ENCODE data around the gene TAF4B.
"Not testable (repeated sequence)": the region's sequence is repeated elsewhere in the genome, so short reads cannot be mapped to it uniquely, and the experiment has no call there.

TAF4B gene
- total RNA-seq: 79.1 to 111 reads per million in 2 experiments

- DNase-seq (ENCODE audit: low read depth): peak; percentile 88
Observed at GRCh38 chr18:26226229-26227050, at the start of gene TAF4B. TAF4B (plus strand) TSS chr18:26226445; CDS start chr18:26226934, 489 bp downstream.

- no peak for DNase-seq (ENCODE audit: low read depth)
Observed at GRCh38 chr18:26181343-26181826, 44.9 kb upstream of the TAF4B start.

GRCh38 chr18:26183395-26184112 lies 42.7 kb upstream of the TAF4B start:
- DNase-seq (ENCODE audit: low read depth): no peak

- no peak for DNase-seq (ENCODE audit: low read depth)
Observed at GRCh38 chr18:26185267-26185666, 41.0 kb upstream of the TAF4B start.

GRCh38 chr18:26190506-26190905 lies 35.7 kb upstream of the TAF4B start:
- no peak for DNase-seq (ENCODE audit: low read depth)

- no peak for DNase-seq (ENCODE audit: low read depth)
Observed at GRCh38 chr18:26192233-26192632, 34.0 kb upstream of the TAF4B start.

- DNase-seq (ENCODE audit: low read depth): no peak
Observed at GRCh38 chr18:26196605-26197004, 29.6 kb upstream of the TAF4B start.

GRCh38 chr18:26202001-26202400 lies 24.2 kb upstream of the TAF4B start:
- not testable (repeated sequence) for DNase-seq (ENCODE audit: low read depth)

GRCh38 chr18:26205318-26205717 lies 20.9 kb upstream of the TAF4B start:
- no peak for DNase-seq (ENCODE audit: low read depth)

- DNase-seq (ENCODE audit: low read depth): no peak
Observed at GRCh38 chr18:26206488-26206887, 19.8 kb upstream of the TAF4B start.

GRCh38 chr18:26207937-26208336 lies 18.3 kb upstream of the TAF4B start:
- no peak for DNase-seq (ENCODE audit: low read depth)

- no peak for DNase-seq (ENCODE audit: low read depth)
Observed at GRCh38 chr18:26208977-26209376, 17.3 kb upstream of the TAF4B start.

GRCh38 chr18:26210147-26210546 lies 16.1 kb upstream of the TAF4B start:
- DNase-seq (ENCODE audit: low read depth): no peak

GRCh38 chr18:26215247-26215970 lies 10.8 kb upstream of the TAF4B start:
- peak; percentile 37 for DNase-seq (ENCODE audit: low read depth)

- DNase-seq (ENCODE audit: low read depth): no peak
Observed at GRCh38 chr18:26225022-26225693, 1.1 kb upstream of the TAF4B start.

- no peak for DNase-seq (ENCODE audit: low read depth)
Observed at GRCh38 chr18:26225915-26226228, 373 bp upstream of the TAF4B start.

GRCh38 chr18:26227051-26227670 lies 916 bp downstream of the TAF4B start:
- no peak for DNase-seq (ENCODE audit: low read depth)

GRCh38 chr18:26228562-26229260 lies 2.5 kb downstream of the TAF4B start:
- no peak for DNase-seq (ENCODE audit: low read depth)

- DNase-seq (ENCODE audit: low read depth): no peak
Observed at GRCh38 chr18:26230497-26230896, 4.3 kb downstream of the TAF4B start.

GRCh38 chr18:26233208-26233607 lies 7.0 kb downstream of the TAF4B start:
- no peak for DNase-seq (ENCODE audit: low read depth)

- DNase-seq (ENCODE audit: low read depth): not testable (repeated sequence)
Observed at GRCh38 chr18:26237363-26237762, 11.1 kb downstream of the TAF4B start.

Data from T follicular helper cell (primary cell).